ENCODE measurements around the gene NHERF1.

GRCh38 chr17:74729368-74729767, 19.1 kb upstream of the NHERF1 start:
- TF ChIP-seq, protein P1, sequence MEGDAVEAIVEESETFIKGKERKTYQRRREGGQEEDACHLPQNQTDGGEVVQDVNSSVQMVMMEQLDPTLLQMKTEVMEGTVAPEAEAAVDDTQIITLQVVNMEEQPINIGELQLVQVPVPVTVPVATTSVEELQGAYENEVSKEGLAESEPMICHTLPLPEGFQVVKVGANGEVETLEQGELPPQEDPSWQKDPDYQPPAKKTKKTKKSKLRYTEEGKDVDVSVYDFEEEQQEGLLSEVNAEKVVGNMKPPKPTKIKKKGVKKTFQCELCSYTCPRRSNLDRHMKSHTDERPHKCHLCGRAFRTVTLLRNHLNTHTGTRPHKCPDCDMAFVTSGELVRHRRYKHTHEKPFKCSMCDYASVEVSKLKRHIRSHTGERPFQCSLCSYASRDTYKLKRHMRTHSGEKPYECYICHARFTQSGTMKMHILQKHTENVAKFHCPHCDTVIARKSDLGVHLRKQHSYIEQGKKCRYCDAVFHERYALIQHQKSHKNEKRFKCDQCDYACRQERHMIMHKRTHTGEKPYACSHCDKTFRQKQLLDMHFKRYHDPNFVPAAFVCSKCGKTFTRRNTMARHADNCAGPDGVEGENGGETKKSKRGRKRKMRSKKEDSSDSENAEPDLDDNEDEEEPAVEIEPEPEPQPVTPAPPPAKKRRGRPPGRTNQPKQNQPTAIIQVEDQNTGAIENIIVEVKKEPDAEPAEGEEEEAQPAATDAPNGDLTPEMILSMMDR (IDR thresholded peaks at IDR 0.05; ENCODE audit: insufficient read depth, low read depth, low read length): no peak
- no peak for TF ChIP-seq EZH2 (IDR thresholded peaks at IDR 0.05; ENCODE audit: insufficient read depth, low read length)

Data from astrocyte (in vitro differentiated cells and primary cell).